Sigmoid colon (tissue), 4 donors: Measurements from ENCODE around the gene DPH3.

Experiments used
- EP300 ChIP-seq, 4 donors: sonication (generic); formaldehyde crosslinking; IDR thresholded peaks; one replicate each; pipeline ENCODE4 v1.6.1; 2017; ENCODE audit warnings: antibody characterized with exemption in 4 of 4
- POLR2A ChIP-seq, 2 donors: fragments of 450-650 bp; IDR thresholded peaks; one replicate each; pipeline ENCODE4 v1.6.1; 2016; ENCODE audit warnings: antibody characterized with exemption in 2 of 2, mild to moderate bottlenecking in 2 of 2, moderate library complexity in 2 of 2
- POLR2AphosphoS5 ChIP-seq, 4 donors: sonication (generic); formaldehyde crosslinking; IDR thresholded peaks; one replicate each; pipeline ENCODE4 v1.6.1; 2017; ENCODE audit warnings: antibody characterized with exemption in 4 of 4
- TF ChIP-seq, protein P1 (sequence below), 4 experiments: fragments of 450-650 bp in 3 of 4; fragments of 200-600 bp in 1 of 4; IDR thresholded peaks; one replicate each; pipeline ENCODE4 v1.5.1; 2016 to 2019; ENCODE audit warnings: antibody characterized with exemption in 4 of 4, mild to moderate bottlenecking in 3 of 4, moderate library complexity in 2 of 4

DNA sequence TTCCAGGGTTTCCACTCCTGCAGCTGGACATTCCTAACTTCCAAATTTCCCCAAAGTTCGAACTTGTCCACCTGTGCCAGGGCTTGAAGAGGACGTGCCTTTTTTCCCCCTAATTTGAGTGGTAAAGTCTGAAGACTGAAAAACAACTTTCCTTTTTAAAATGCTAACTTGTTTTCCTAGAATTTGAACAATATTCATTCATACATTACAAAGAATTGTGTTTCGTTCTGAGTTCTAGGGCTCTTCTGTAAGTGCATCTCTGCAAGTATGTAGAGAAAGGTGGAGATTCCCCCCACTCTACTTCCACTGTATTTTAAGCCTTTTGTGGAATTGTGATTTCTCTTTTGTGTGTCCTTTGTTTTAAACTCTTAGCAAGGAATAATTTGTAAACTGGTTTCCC, 9.4 kb downstream of the DPH3 start:
- TF ChIP-seq POLR2A (IDR thresholded peaks at IDR 0.05) (no peak), EP300 (IDR thresholded peaks at IDR 0.05) (no peak), POLR2AphosphoS5 (IDR thresholded peaks at IDR 0.05) (no peak)
- TF ChIP-seq, protein P1, sequence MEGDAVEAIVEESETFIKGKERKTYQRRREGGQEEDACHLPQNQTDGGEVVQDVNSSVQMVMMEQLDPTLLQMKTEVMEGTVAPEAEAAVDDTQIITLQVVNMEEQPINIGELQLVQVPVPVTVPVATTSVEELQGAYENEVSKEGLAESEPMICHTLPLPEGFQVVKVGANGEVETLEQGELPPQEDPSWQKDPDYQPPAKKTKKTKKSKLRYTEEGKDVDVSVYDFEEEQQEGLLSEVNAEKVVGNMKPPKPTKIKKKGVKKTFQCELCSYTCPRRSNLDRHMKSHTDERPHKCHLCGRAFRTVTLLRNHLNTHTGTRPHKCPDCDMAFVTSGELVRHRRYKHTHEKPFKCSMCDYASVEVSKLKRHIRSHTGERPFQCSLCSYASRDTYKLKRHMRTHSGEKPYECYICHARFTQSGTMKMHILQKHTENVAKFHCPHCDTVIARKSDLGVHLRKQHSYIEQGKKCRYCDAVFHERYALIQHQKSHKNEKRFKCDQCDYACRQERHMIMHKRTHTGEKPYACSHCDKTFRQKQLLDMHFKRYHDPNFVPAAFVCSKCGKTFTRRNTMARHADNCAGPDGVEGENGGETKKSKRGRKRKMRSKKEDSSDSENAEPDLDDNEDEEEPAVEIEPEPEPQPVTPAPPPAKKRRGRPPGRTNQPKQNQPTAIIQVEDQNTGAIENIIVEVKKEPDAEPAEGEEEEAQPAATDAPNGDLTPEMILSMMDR (IDR thresholded peaks at IDR 0.05): no peak
